Activated T-cell treated with anti-CD3 and anti-CD28 coated beads, Interleukin-2, amount 50 U/mL, for 72 hours (primary cell): ENCODE measurements around the gene CYP2S1. TPM values are rescaled to one million over a fixed set of nuclear protein-coding genes. Genes with fewer than 3 reads are reported as not detected.
"Not testable (repeated sequence)": the region's sequence is repeated elsewhere in the genome, so short reads cannot be mapped to it uniquely, and the experiment has no call there.

ENCODE experiments used
- ATAC-seq, 2 donors: fragments of 150-1000 bp; cut with Tn5 transposase; replicated peaks in 1 of 2; 2 replicates each; pipeline ENCODE4 v1.10.0; 2021; ENCODE audit warnings: moderate library complexity in 2 of 2, mild to moderate bottlenecking in 1 of 2
- DNase-seq, 2 donors: peaks; one replicate each; pipeline ENCODE4 v3.0.0; 2021 to 2022; ENCODE audit warnings: mixed read lengths in 1 of 2
- H3K27ac Mint-ChIP-seq: one replicate; pipeline ENCODE4 v1.8.0; 2022; ENCODE audit warnings: mild to moderate bottlenecking, moderate library complexity, mixed read lengths
- H3K27me3 Mint-ChIP-seq: one replicate; pipeline ENCODE4 v1.8.0; 2022; ENCODE audit warnings: low read depth, mixed read lengths
- H3K36me3 Mint-ChIP-seq, 2 donors: one replicate each; pipeline ENCODE4 v1.8.0; 2022; ENCODE audit warnings: mixed read lengths in 2 of 2, mild to moderate bottlenecking in 1 of 2; ENCODE audit not compliant: insufficient read depth in 2 of 2
- H3K4me1 Mint-ChIP-seq: one replicate; pipeline ENCODE4 v1.8.0; 2022; ENCODE audit warnings: low read depth, mixed read lengths
- H3K4me3 Mint-ChIP-seq, 2 donors: one replicate each; pipeline ENCODE4 v1.8.0; 2022; ENCODE audit warnings: mild to moderate bottlenecking in 2 of 2, mixed read lengths in 2 of 2, moderate library complexity in 2 of 2
- H3K9me3 Mint-ChIP-seq, 2 donors: one replicate each; pipeline ENCODE4 v1.8.0; 2022; ENCODE audit warnings: mixed read lengths in 2 of 2
- total RNA-seq, 2 donors: library from RNA; stranded (reverse); gene quantifications; one replicate each; pipeline ENCODE4 v1.2.3, GENCODE V29; 2022

CYP2S1 gene
- 1 to 10 TPM in 1 of 2 donors, under 1 TPM in 1; 0.35 to 1.2 TPM for total RNA-seq

- Mint-ChIP-seq H3K9me3 (no peaks in the 10 kb centered on the region), H3K4me3 (peak within 1 kb of the TSS; percentile 71 to 78), H3K4me1 (peaks cover 17% of the 10 kb centered on the region), H3K36me3 (peaks cover 0 to 2% of the 10 kb centered on the region in 2 donors), H3K27me3 (peaks cover 34% of the 10 kb centered on the region), H3K27ac (no peak within 1 kb of the TSS)
- DNase-seq (peak; percentile 23 to 32), ATAC-seq (peak; percentile 74)
Measured at GRCh38 chr19:41192574-41193429, at the start of gene CYP2S1. TSS of gene CYP2S1 (plus strand) at chr19:41193219. CDS start at chr19:41193265, 46 bp downstream.

DNA sequence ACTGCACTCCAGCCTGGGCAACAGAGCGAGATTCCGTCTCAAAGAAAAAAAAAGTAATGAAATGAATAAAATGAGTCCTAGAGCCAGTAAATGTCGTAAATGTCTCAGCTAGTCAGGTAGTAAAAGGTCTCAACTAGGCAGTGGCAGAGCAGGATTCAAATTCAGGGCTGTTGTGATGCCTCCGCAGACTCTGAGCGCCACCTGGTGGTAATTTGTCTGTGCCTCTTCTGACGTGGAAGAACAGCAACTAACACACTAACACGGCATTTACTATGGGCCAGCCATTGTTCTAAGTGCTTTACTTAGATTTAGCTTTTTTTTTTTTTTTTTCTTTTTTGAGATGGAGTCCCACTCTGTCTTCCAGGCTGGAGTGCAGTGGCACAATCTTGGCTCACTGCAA is 48.6 kb upstream of the CYP2S1 start:
- Mint-ChIP-seq H3K27me3 (peaks cover 8% of the 10 kb centered on the region), H3K36me3 (no peaks in the 10 kb centered on the region), H3K4me1 (no peaks in the 10 kb centered on the region), H3K9me3 (no peaks in the 10 kb centered on the region), H3K4me3 (no peak overlapping the region), H3K27ac (no peak overlapping the region)
- ATAC-seq (peak; percentile 87 to 90), DNase-seq (peak; percentile 87 to 88)

- ATAC-seq: no peak
- Mint-ChIP-seq H3K27me3 (peaks cover 8% of the 10 kb centered on the region), H3K4me3 (no peak overlapping the region), H3K36me3 (no peaks in the 10 kb centered on the region), H3K4me1 (no peaks in the 10 kb centered on the region), H3K27ac (no peak overlapping the region), H3K9me3 (no peaks in the 10 kb centered on the region)
- no peak for DNase-seq
Measured at GRCh38 chr19:41149831-41150230, 43.2 kb upstream of the CYP2S1 start.

- not testable (repeated sequence) for H3K27ac Mint-ChIP-seq, H3K9me3 Mint-ChIP-seq, H3K4me1 Mint-ChIP-seq, H3K36me3 Mint-ChIP-seq, H3K27me3 Mint-ChIP-seq, DNase-seq, ATAC-seq, H3K4me3 Mint-ChIP-seq
Measured at GRCh38 chr19:41150986-41151385, 42.0 kb upstream of the CYP2S1 start.

DNA sequence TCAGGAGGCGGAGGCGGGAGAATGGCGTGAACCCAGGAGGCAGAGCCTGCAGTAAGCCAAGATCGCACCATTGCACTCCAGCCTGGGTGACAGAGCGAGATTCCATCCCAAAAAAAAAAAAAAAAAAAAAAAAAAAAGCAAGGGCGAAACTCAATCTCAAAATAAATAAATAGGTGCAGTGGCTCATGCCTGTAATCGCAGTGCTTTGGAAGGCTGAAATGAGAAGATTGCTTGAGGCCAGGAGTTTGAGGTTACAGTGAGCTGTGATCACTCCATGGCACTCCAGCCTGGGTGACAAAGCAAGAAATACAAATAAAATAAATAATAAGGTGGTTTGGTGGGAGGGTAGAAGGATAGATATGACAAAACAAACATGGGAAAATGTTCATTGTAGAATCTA is 39.0 kb upstream of the CYP2S1 start:
- Mint-ChIP-seq H3K4me1 (no peaks in the 10 kb centered on the region), H3K27me3 (no peaks in the 10 kb centered on the region), H3K36me3 (no peaks in the 10 kb centered on the region), H3K9me3 (no peaks in the 10 kb centered on the region), H3K4me3 (no peak overlapping the region), H3K27ac (no peak overlapping the region)
- ATAC-seq (no peak), DNase-seq (no peak)

- H3K4me1 Mint-ChIP-seq: no peaks in the 10 kb centered on the region
- H3K36me3 Mint-ChIP-seq: no peaks in the 10 kb centered on the region
- H3K4me3 Mint-ChIP-seq: no peak overlapping the region
- no peaks in the 10 kb centered on the region for H3K9me3 Mint-ChIP-seq
- no peak overlapping the region for H3K27ac Mint-ChIP-seq
- H3K27me3 Mint-ChIP-seq: no peaks in the 10 kb centered on the region
- ATAC-seq: no peak
- no peak for DNase-seq
Measured at GRCh38 chr19:41156207-41156606, 36.8 kb upstream of the CYP2S1 start.

DNA sequence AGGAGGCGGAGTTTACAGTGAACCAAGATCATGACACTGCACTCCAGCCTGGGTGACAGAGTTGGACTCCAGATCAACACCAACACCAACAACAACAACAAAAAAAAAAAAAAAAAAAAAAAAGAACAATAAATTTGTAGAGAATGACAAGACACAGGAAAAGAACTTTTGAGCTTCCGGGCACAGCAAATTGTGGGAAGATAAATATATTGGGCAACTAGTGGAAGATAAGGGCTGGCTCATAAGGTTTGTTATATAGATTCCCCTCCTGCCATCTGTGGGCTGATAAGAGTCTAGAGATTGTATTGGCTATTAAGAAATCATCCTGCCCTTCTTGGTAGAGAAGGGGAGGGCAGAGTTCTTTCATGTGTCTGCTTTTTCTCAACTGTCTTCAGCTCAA is 33.1 kb upstream of the CYP2S1 start:
- no peak overlapping the region for H3K4me3 Mint-ChIP-seq
- no peak for ATAC-seq
- H3K27ac Mint-ChIP-seq: no peak overlapping the region
- H3K27me3 Mint-ChIP-seq: no peaks in the 10 kb centered on the region
- DNase-seq: no peak
- H3K4me1 Mint-ChIP-seq: no peaks in the 10 kb centered on the region
- H3K9me3 Mint-ChIP-seq: no peaks in the 10 kb centered on the region
- no peaks in the 10 kb centered on the region for H3K36me3 Mint-ChIP-seq

GRCh38 chr19:41161903-41162302 is 31.1 kb upstream of the CYP2S1 start:
- no peaks in the 10 kb centered on the region for H3K4me1 Mint-ChIP-seq
- no peak overlapping the region for H3K4me3 Mint-ChIP-seq
- no peak overlapping the region for H3K27ac Mint-ChIP-seq
- no peak for DNase-seq
- no peaks in the 10 kb centered on the region for H3K27me3 Mint-ChIP-seq
- H3K36me3 Mint-ChIP-seq: no peaks in the 10 kb centered on the region
- H3K9me3 Mint-ChIP-seq: no peaks in the 10 kb centered on the region
- no peak for ATAC-seq

GRCh38 chr19:41166944-41167804 is 25.8 kb upstream of the CYP2S1 start:
- Mint-ChIP-seq H3K27ac (no peak overlapping the region), H3K9me3 (no peaks in the 10 kb centered on the region), H3K4me1 (no peaks in the 10 kb centered on the region), H3K27me3 (no peaks in the 10 kb centered on the region), H3K36me3 (no peaks in the 10 kb centered on the region), H3K4me3 (no peak overlapping the region)
- ATAC-seq (no peak), DNase-seq (no peak)

GRCh38 chr19:41172297-41173164 is 20.5 kb upstream of the CYP2S1 start:
- Mint-ChIP-seq H3K36me3 (no peaks in the 10 kb centered on the region), H3K4me3 (no peak overlapping the region), H3K27ac (no peak overlapping the region), H3K27me3 (no peaks in the 10 kb centered on the region), H3K9me3 (no peaks in the 10 kb centered on the region), H3K4me1 (peaks cover 15% of the 10 kb centered on the region)
- DNase-seq: no peak
- ATAC-seq: no peak

DNA sequence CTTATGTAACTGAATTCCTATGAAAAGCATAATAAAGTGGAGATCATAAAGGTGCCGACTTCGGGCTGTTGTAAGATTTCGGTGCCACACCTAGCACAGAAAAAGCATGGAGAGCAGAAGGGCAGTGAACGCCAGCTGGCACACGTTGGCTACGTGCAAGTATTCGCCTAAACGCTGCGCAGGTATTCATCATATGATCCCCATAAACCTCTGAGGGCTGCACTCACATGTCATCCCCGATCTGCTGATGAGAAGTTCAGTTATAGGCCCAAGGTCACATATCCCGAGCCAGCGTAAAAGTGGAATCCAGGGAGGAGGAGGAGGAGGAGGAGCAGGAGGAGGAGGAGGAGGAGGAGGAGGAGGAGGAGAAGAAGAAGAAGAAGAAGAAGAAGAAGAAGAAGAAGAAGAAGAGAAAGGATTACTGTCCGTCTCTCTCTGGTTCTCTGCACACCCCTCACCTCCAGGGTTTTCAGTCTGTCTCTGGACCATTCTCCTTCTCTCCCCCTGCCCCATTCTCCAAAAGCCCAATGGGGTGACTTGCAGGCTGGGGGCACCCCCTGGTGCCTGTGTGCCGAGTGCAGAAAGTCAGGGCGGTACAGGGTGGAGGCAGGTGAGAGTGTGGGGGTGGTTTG is 18.6 kb upstream of the CYP2S1 start:
- no peaks in the 10 kb centered on the region for H3K9me3 Mint-ChIP-seq
- peaks cover 15% of the 10 kb centered on the region for H3K4me1 Mint-ChIP-seq
- H3K4me3 Mint-ChIP-seq: no peak overlapping the region
- H3K27me3 Mint-ChIP-seq: no peaks in the 10 kb centered on the region
- H3K36me3 Mint-ChIP-seq: no peaks in the 10 kb centered on the region
- H3K27ac Mint-ChIP-seq: no peak overlapping the region
- DNase-seq: no peak
- ATAC-seq: no peak
